RWPE1 (cell line): ENCODE measurements around the gene CCDC183.
"Not testable (repeated sequence)": the region's sequence is repeated elsewhere in the genome, so short reads cannot be mapped to it uniquely, and the experiment has no call there.

Experiments used
- CTCF ChIA-PET: fragments of 350-600 bp; sonication (Branson Sonifier 250); formaldehyde crosslinking; extraction: SDS; loops from one replicate; lab custom pipeline; 2021; lab: Yijun Ruan, JAX
- POLR2A ChIA-PET: fragments of 400-600 bp; formaldehyde crosslinking; extraction: SDS; loops from one replicate; lab custom pipeline; 2020; ENCODE audit warnings: antibody characterized with exemption; ENCODE audit not compliant: low non-redundant PET; lab: Yijun Ruan, JAX
- DNase-seq: peaks from one replicate; pipeline ENCODE4 v3.0.0; 2012; ENCODE audit warnings: low spot score
- H3K27ac ChIP-seq: fragments of 450-650 bp; 2 replicates; pipeline ENCODE4 v1.5.1; 2017
- TF ChIP-seq, protein P1 (sequence below): fragments of 450-650 bp; conservative IDR thresholded peaks from 2 replicates; pipeline ENCODE4 v1.5.1; 2017; ENCODE audit warnings: low read depth, mild to moderate bottlenecking

The CCDC183 gene

DNA sequence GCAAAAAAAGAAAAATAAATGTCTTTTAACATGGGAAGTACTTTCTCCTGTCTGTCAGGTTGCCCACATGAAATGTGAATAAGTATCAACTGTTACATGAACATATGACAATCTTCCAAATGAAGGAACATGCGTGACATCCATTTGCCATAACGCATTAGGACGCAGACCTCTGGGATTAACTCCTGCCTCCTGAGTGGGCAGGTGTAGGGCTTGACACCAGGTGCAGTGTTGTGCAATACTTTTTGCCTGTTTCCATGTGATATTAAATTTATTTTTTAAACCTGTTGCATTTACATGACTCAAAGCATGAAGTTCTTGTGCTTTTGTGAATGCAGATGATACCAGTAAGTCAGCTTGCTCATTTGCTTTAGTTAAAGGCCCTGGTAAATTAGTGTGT is 13.7 kb upstream of the CCDC183 start:
- POLR2A ChIA-PET: no interaction called here
- DNase-seq: no peak
- no peak overlapping the region for H3K27ac ChIP-seq
- CTCF ChIA-PET: interaction anchor here (1.1 kb wide), 1 partner anchor 55 kb away, joined by 6 read pairs; no protein-coding TSS in a partner anchor
- TF ChIP-seq, protein P1, sequence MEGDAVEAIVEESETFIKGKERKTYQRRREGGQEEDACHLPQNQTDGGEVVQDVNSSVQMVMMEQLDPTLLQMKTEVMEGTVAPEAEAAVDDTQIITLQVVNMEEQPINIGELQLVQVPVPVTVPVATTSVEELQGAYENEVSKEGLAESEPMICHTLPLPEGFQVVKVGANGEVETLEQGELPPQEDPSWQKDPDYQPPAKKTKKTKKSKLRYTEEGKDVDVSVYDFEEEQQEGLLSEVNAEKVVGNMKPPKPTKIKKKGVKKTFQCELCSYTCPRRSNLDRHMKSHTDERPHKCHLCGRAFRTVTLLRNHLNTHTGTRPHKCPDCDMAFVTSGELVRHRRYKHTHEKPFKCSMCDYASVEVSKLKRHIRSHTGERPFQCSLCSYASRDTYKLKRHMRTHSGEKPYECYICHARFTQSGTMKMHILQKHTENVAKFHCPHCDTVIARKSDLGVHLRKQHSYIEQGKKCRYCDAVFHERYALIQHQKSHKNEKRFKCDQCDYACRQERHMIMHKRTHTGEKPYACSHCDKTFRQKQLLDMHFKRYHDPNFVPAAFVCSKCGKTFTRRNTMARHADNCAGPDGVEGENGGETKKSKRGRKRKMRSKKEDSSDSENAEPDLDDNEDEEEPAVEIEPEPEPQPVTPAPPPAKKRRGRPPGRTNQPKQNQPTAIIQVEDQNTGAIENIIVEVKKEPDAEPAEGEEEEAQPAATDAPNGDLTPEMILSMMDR: no peak

DNA sequence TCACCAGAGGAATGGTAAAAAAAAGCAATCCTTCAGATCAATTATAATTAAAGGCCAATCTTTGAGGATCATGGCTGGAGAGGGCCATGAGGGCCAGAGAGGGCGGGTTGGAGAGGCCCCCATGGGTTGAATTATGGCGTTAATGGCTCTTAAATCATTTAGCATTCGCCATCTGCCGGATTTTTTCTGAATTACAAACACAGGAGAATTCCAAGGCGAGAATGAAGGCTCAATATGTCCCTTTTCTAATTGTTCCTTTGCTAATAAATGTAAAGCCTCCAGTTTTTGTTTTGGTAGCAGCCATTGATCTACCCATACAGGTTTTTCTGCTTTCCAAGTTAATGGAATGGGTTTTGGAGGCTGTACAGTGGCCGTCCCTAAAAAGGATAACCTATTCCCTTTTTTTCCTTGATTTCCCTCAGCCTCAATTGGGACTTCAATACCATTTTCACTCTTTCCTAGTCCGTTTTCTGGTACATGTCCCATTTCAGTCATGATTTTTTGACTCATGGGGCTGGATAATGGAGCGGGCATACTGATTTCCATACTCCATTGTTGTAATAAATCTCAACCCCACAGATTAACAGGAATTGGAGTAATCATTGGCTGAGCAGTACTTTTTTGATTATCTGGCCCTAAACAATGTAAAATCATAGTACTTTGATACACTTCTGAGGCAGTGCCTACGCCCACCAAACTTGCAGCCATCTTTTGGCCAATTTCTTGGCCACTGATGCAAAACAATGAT is 11.7 kb upstream of the CCDC183 start:
- TF ChIP-seq, protein P1: peak; percentile 90
- DNase-seq: peak; percentile 60
- ChIA-PET POLR2A (no interaction called here), CTCF (interaction anchor here (0.6 to 0.7 kb wide), 3 partner anchors 206 to 261 kb away, joined by 3 read pairs; no protein-coding TSS in a partner anchor)
- H3K27ac ChIP-seq: no peak overlapping the region

DNA sequence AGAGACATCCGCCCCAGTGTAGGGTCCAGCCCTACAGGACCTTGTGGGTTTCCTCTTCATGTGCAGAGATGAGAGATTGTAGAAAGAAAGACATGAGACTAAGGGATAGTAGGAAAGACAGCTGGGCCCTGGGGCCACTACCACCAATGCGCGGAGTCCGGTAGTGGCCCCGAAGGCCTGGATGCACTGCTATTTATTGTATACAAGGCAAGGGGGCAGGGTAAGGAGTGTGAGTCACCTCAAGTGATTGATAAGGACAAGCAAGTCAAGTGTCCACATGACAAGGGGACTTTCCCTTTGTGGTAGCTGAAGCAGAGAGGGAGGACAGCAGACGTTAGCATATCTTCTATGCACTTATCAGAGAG is 11.2 kb upstream of the CCDC183 start:
- TF ChIP-seq, protein P1: no peak
- DNase-seq: no peak
- no peak overlapping the region for H3K27ac ChIP-seq
- ChIA-PET CTCF (interaction anchor here (0.7 kb wide), 1 partner anchor 155 kb away, joined by 3 read pairs; no protein-coding TSS in a partner anchor), POLR2A (no interaction called here)

DNA sequence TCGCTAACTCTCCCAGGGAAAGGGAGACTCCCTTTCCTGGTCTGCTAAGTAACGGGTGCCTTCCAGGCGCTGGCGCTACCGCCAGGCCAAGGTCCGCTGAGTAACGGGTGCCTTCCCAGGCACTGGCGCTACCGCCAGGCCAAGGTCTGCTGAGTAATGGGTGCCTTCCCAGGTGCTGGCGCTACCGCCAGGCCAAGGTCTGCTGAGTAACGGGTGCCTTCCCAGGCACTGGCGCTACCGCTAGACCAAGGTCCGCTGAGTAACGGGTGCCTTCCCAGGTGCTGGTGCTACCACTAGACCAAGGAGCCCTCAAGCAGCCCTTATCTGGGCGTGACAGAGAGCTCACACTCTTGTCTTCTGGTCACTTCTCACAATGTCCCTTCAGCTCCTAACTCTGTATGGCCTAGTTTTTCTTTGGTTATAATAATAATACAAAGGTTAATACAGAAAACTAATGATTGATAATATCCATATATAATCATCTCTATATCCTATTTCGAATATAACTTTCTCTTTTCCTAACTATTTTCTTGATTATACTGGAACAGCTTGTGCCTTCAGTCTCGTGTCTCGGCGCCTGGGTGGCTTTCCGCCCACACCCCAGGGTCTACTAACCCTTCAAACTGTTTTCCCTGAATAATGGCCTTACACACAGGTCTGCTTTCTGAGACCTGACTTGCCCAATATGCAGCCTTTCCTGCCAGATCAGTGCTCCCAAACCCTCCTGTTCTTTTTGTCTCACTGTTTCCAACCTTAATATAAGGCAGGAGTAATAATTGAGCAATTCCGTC is 10.4 kb upstream of the CCDC183 start:
- POLR2A ChIA-PET, DNase-seq, H3K27ac ChIP-seq: not testable (repeated sequence)
- CTCF ChIA-PET: interaction anchor here (0.6 to 0.8 kb wide), 4 partner anchors 18 to 250 kb away, joined by 3 to 4 read pairs (median 3); no protein-coding TSS in a partner anchor

DNA sequence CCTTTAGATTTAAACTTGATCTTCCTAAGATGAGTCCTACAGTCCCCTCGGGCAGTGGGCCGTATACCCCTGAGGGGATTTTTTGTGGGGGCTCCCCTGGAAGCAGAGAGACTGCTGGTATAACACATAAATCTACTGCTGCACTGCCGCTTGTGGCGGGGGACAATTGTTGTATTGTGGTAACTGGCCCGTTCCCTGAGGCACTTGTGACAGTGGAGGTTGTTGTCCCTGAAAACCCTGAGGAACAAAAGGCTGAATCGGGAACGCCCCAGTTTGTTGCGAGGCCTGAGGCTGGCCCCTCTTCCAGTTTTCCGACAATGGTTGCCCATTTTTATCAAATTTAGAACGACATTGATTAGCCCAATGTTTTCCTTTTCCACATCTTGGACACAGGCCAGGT is 9.7 kb upstream of the CCDC183 start:
- CTCF ChIA-PET: interaction anchor here (0.6 to 1.0 kb wide), 5 partner anchors 19 to 249 kb away, joined by 3 to 4 read pairs (median 3); no protein-coding TSS in a partner anchor
- TF ChIP-seq, protein P1: no peak
- POLR2A ChIA-PET: no interaction called here
- no peak overlapping the region for H3K27ac ChIP-seq
- DNase-seq: no peak

DNA sequence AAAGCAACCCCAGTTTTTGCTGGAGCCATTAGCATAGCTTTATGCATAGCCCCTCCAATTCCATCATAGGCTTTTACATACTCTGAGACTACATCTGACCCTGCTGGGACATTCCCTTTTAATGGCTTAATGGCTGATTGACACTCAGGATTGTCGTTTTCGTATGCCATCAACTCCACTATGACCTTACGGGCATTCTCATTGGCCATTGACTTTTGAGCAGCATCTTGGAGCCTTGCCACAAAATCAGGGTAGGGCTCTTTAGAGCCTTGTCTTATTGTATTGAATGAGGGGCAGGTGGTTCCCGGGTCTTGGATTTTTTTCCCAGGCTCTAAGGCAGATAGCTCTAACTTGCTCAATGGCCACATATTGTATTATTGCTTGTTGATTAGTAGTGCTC is 9.2 kb upstream of the CCDC183 start:
- CTCF ChIA-PET: interaction anchor here (0.5 to 1.6 kb wide), 9 partner anchors 9 to 288 kb away, joined by 3 to 9 read pairs (median 3); no protein-coding TSS in a partner anchor
- H3K27ac ChIP-seq, DNase-seq, POLR2A ChIA-PET: not testable (repeated sequence)

DNA sequence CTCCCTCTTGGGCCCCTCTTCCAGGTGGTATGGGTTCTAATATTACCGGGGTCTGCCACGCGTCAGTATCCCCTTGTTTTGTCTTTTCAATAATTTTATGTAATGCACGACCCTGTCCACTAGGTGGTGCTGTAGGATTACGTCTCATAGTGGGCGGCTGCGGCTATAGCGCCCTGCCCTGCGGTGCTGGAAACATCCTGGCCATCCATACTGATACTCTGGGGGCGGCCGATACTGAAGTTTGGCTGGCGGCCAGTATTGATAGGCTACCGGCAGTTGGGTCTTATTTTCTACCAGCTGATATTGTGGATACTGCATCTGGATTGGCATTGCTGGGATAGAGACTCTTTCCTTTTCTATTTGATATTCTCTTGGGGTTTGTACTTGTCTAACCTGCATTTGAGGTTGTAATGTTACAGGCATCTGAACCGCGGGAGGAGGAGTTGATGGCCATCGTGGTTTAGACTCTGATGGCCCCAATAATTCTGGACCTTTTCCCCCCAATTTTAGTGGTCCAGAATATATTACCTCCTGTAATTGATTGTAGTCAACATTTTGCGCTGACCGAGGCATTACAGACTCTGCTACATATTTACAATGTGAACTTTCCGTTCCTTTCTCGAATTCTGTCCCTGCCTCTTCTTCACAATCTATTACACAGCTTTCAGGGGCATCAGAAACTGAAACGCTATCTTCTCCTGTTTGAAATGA is 8.3 kb upstream of the CCDC183 start:
- CTCF ChIA-PET: interaction anchor here (0.5 to 1.6 kb wide), 16 partner anchors 10 to 287 kb away, joined by 3 to 9 read pairs (median 3); no protein-coding TSS in a partner anchor
- DNase-seq: peak; percentile 69
- H3K27ac ChIP-seq: no peak overlapping the region
- TF ChIP-seq, protein P1: peak; percentile 97
- POLR2A ChIA-PET: no interaction called here

DNA sequence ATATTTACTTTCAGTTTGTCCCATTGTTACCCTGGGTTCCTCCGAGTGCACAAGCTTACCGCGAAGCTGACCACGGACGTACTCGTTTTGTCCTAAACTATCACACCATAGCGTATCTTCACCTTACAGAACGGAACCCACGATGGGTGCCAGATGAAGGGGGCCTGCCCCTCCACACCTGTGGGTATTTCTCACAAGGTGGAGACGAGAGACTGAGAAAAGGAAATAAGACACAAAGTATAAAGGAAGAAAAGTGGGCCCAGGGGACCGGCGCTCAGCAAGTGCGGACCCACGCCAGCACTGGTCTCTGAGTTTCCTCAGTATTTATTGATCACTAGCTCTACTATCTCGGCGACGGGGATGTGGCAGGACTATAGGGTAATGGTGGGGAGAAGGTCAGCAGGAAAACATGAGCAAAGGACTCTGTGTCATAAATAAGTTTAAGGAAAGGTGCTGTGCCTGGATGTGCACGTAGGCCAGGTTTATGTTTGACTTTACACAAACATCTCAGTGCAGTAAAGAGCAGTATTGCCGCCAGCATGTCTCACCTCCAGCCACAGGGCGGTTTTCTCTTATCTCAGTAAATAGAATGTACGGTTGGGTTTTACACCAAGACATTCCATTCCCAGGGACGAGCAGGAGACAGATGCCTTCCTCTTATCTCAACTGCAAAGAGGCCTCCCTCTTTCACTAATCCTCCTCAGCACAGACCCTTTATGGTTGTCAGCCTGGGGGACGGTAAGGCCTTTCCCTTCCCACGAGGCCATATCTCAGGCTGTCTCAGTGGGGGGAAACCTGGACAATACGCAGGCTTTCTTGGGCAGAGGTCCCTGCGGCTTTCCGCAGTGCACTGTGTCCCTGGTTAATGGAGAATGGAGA is 7.3 kb upstream of the CCDC183 start:
- not testable (repeated sequence) for H3K27ac ChIP-seq, DNase-seq
- ChIA-PET POLR2A (interaction anchor here (0.6 kb wide), 1 partner anchor 15 kb away, joined by 3 read pairs; no protein-coding TSS in a partner anchor), CTCF (interaction anchor here (0.7 to 1.6 kb wide), 5 partner anchors 11 to 275 kb away, joined by 3 to 9 read pairs (median 5); partner anchors contain the start of gene NPDC1)
